Measurements from ENCODE around the gene ATG9B.

ATG9B gene

DNA sequence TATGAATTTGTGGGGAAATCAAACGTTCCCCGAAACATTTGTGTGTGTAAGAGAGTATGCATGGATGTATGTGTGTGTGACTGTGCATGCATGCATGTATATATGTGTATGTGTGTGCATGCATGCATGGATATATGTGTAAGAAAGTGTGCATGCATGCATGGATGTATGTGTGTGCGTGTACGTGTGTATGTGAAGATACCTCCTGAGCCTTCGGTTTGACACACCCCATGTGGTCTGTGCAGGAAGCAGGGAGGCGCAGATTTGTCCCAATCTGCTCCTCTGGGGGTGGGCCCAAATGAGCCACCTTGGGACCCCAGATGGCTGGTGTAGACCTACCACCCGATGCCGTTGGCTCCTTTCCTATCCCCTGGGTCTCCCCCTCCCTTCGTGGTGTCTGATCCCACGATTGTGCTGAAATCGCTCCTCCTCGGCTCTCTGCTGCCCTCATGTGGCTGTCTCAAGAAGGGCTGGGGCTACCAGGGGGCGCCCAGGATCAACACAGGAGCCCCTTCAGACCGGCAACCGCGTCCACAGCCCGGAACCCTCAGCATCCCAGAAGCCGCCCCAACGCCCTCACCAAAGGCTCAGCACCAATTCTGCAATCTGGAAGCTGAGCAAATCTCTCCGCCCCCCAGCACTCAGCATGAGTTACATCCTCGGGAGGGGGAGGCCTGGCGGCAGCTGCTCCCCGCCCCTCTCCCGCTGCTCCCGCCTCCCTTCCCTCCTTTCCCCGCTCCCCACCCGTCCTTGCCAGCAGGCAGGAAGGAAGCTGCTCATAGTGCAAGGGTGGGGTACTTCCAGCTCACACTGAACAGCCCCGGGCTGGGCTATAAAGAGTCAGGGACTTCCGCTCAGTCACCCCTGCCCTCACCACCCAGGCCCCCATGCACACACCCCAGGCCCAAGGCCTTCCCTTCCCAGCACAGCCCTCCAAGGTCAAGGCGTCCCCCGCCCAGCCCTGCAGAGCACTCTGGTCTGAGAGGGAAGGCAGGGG is 35.8 kb downstream of the ATG9B start (continued):
- TF ChIP-seq ZNF169 (tag by site-specific recombination; IDR thresholded peaks at IDR 0.05) = no peak
- TF ChIP-seq, protein P1, sequence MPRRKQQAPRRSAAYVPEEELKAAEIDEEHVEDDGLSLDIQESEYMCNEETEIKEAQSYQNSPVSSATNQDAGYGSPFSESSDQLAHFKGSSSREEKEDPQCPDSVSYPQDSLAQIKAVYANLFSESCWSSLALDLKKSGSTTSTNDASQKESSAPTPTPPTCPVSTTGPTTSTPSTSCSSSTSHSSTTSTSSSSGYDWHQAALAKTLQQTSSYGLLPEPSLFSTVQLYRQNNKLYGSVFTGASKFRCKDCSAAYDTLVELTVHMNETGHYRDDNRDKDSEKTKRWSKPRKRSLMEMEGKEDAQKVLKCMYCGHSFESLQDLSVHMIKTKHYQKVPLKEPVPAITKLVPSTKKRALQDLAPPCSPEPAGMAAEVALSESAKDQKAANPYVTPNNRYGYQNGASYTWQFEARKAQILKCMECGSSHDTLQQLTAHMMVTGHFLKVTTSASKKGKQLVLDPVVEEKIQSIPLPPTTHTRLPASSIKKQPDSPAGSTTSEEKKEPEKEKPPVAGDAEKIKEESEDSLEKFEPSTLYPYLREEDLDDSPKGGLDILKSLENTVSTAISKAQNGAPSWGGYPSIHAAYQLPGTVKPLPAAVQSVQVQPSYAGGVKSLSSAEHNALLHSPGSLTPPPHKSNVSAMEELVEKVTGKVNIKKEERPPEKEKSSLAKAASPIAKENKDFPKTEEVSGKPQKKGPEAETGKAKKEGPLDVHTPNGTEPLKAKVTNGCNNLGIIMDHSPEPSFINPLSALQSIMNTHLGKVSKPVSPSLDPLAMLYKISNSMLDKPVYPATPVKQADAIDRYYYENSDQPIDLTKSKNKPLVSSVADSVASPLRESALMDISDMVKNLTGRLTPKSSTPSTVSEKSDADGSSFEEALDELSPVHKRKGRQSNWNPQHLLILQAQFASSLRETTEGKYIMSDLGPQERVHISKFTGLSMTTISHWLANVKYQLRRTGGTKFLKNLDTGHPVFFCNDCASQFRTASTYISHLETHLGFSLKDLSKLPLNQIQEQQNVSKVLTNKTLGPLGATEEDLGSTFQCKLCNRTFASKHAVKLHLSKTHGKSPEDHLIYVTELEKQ (tag by site-specific recombination; IDR thresholded peaks at IDR 0.05; ENCODE audit: borderline replicate concordance) = no peak
- TF ChIP-seq MEIS1 (CRISPR knock-in tag; IDR thresholded peaks at IDR 0.05; ENCODE audit: borderline replicate concordance) = no peak
- TF ChIP-seq ZNF707 (tag by site-specific recombination; IDR thresholded peaks at IDR 0.05) = no peak
- TF ChIP-seq ZFP69B (tag by site-specific recombination; IDR thresholded peaks at IDR 0.05) = no peak
- no peak for TF ChIP-seq ZNF138 (tag by site-specific recombination; IDR thresholded peaks at IDR 0.05; ENCODE audit: borderline replicate concordance)
- TF ChIP-seq ZNF391 (tag by site-specific recombination; IDR thresholded peaks at IDR 0.05; ENCODE audit: borderline replicate concordance, low read depth) = no peak
- TF ChIP-seq ZNF223 (tag by site-specific recombination; IDR thresholded peaks at IDR 0.05) = no peak
- TF ChIP-seq SALL2 (tag by site-specific recombination; IDR thresholded peaks at IDR 0.05; ENCODE audit: borderline replicate concordance) = no peak
- TF ChIP-seq ZNF629 (tag by site-specific recombination; IDR thresholded peaks at IDR 0.05) = no peak
- TF ChIP-seq KLF9 (tag by site-specific recombination; IDR thresholded peaks at IDR 0.05; ENCODE audit: low read depth) = 0 out of 2 replicates have a peak, but pooled peaks have one; percentile 29
- TF ChIP-seq ZNF37A (tag by site-specific recombination; IDR thresholded peaks at IDR 0.05) = no peak
- TF ChIP-seq ZNF266 (tag by site-specific recombination; IDR thresholded peaks at IDR 0.05; ENCODE audit: low read depth) = no peak
- TF ChIP-seq ZNF664 (tag by site-specific recombination; IDR thresholded peaks at IDR 0.05) = no peak
- TF ChIP-seq SP2 (tag by site-specific recombination; IDR thresholded peaks at IDR 0.05) = peak; percentile 55
- TF ChIP-seq REPIN1 (tag by site-specific recombination; IDR thresholded peaks at IDR 0.05; ENCODE audit: low read depth) = no peak
- no peak for TF ChIP-seq FEZF1 (tag by site-specific recombination; IDR thresholded peaks at IDR 0.05)
- 0 out of 2 replicates have a peak, but pooled peaks have one; percentile 47 for TF ChIP-seq KLF16 (tag by site-specific recombination; IDR thresholded peaks at IDR 0.05)
- TF ChIP-seq GLI4 (tag by site-specific recombination; IDR thresholded peaks at IDR 0.05) = no peak
- no peak for TF ChIP-seq TRIM28 (IDR thresholded peaks at IDR 0.05; ENCODE audit: borderline replicate concordance, low read length)
- TF ChIP-seq KLF10 (tag by site-specific recombination; IDR thresholded peaks at IDR 0.05) = no peak
- no peak for TF ChIP-seq ZNF510 (tag by site-specific recombination; IDR thresholded peaks at IDR 0.05; ENCODE audit: insufficient replicate concordance)
- peak; percentile 37 for TF ChIP-seq GLIS1 (tag by site-specific recombination; IDR thresholded peaks at IDR 0.05)
- TF ChIP-seq, protein P2, sequence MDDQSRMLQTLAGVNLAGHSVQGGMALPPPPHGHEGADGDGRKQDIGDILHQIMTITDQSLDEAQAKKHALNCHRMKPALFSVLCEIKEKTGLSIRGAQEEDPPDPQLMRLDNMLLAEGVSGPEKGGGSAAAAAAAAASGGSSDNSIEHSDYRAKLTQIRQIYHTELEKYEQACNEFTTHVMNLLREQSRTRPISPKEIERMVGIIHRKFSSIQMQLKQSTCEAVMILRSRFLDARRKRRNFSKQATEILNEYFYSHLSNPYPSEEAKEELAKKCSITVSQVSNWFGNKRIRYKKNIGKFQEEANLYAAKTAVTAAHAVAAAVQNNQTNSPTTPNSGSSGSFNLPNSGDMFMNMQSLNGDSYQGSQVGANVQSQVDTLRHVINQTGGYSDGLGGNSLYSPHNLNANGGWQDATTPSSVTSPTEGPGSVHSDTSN (CRISPR knock-in tag; IDR thresholded peaks at IDR 0.05) = no peak
- peak; percentile 79 for TF ChIP-seq ZIC2 (tag by site-specific recombination; IDR thresholded peaks at IDR 0.05)
- no peak for TF ChIP-seq SETDB1 (IDR thresholded peaks at IDR 0.05; ENCODE audit: insufficient read length, low read length)
- TF ChIP-seq ZNF211 (tag by site-specific recombination; IDR thresholded peaks at IDR 0.05; ENCODE audit: low read depth) = no peak
- TF ChIP-seq ZNF24 (tag by site-specific recombination; IDR thresholded peaks at IDR 0.05) = 0 out of 2 replicates have a peak, but pooled peaks have one; percentile 40
- TF ChIP-seq, protein P3, sequence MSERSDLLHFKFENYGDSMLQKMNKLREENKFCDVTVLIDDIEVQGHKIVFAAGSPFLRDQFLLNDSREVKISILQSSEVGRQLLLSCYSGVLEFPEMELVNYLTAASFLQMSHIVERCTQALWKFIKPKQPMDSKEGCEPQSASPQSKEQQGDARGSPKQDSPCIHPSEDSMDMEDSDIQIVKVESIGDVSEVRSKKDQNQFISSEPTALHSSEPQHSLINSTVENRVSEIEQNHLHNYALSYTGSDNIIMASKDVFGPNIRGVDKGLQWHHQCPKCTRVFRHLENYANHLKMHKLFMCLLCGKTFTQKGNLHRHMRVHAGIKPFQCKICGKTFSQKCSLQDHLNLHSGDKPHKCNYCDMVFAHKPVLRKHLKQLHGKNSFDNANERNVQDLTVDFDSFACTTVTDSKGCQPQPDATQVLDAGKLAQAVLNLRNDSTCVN (tag by site-specific recombination; optimal IDR thresholded peaks at IDR 0.05) = peak; percentile 18
- no peak for TF ChIP-seq ZNF626 (tag by site-specific recombination; IDR thresholded peaks at IDR 0.05)
- no peak for TF ChIP-seq ZNF544 (tag by site-specific recombination; IDR thresholded peaks at IDR 0.05)
- no peak for TF ChIP-seq ZNF580 (tag by site-specific recombination; IDR thresholded peaks at IDR 0.05)
- no peak for TF ChIP-seq SCRT1 (tag by site-specific recombination; IDR thresholded peaks at IDR 0.05; ENCODE audit: borderline replicate concordance)

All from HEK293 (cell line).